NB4 (cell line): ENCODE data around the gene PMEL.
"Not testable (repeated sequence)": the region's sequence is repeated elsewhere in the genome, so short reads cannot be mapped to it uniquely, and the experiment has no call there.

ENCODE experiments used
- MYC ChIP-seq: IDR thresholded peaks from 2 replicates; pipeline ENCODE4 v1.6.1; 2011; ENCODE audit warnings: low read depth, low read length
- POLR2A ChIP-seq: IDR thresholded peaks from 2 replicates; pipeline ENCODE4 v1.6.1; 2011; ENCODE audit warnings: mild to moderate bottlenecking; ENCODE audit not compliant: insufficient read length; ENCODE audit errors: extremely low read depth
- TF ChIP-seq, protein P1 (sequence below): IDR thresholded peaks from one replicate; pipeline ENCODE4 v1.5.1; 2012; ENCODE audit warnings: low read depth, low read length
- TF ChIP-seq, protein P2 (sequence below): IDR thresholded peaks from 2 replicates; pipeline ENCODE4 v1.6.1; 2011; ENCODE audit warnings: low read depth, low read length

DNA sequence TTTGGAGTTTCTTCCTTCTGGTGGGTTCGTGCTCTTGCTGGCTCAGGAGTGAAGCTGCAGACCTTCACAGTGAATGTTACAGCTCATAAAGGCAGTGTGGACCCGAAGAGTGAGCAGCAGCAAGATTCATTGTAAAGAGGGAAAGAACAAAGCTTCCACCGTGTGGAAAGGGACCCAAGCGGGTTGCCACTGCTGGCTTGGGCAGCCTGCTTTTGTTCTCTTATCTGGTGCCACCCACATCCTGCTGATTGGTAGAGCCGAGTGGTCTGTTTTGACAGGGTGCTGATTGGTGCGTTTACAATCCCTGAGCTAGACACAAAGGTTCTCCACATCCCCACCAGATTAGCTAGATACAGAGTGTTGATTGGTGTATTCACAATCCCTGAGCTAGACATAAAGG is 33.7 kb upstream of the PMEL start:
- TF ChIP-seq, protein P1, sequence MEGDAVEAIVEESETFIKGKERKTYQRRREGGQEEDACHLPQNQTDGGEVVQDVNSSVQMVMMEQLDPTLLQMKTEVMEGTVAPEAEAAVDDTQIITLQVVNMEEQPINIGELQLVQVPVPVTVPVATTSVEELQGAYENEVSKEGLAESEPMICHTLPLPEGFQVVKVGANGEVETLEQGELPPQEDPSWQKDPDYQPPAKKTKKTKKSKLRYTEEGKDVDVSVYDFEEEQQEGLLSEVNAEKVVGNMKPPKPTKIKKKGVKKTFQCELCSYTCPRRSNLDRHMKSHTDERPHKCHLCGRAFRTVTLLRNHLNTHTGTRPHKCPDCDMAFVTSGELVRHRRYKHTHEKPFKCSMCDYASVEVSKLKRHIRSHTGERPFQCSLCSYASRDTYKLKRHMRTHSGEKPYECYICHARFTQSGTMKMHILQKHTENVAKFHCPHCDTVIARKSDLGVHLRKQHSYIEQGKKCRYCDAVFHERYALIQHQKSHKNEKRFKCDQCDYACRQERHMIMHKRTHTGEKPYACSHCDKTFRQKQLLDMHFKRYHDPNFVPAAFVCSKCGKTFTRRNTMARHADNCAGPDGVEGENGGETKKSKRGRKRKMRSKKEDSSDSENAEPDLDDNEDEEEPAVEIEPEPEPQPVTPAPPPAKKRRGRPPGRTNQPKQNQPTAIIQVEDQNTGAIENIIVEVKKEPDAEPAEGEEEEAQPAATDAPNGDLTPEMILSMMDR: not testable (repeated sequence)
- not testable (repeated sequence) for TF ChIP-seq POLR2A, MYC
- TF ChIP-seq, protein P2, sequence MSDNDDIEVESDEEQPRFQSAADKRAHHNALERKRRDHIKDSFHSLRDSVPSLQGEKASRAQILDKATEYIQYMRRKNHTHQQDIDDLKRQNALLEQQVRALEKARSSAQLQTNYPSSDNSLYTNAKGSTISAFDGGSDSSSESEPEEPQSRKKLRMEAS: not testable (repeated sequence)
